Esophagus squamous epithelium (tissue), 5 donors: ENCODE measurements around the gene LSM5. TPM values are rescaled to one million over a fixed set of nuclear protein-coding genes. Genes with fewer than 3 reads are reported as not detected.
A peak's percentile ranks its signal among the peaks of the same experiment; 100 is the strongest.
"Not testable (repeated sequence)": the region's sequence is repeated elsewhere in the genome, so short reads cannot be mapped to it uniquely, and the experiment has no call there.

Source experiments
- DNase-seq: peaks from one replicate; lab custom pipeline; 2025; lab: John Stamatoyannopoulos, UW
- H3K27ac ChIP-seq, 4 donors: fragments of 200-600 bp; sonication (generic); one replicate each; pipeline ENCODE4 v1.5.1; 2016 to 2019; ENCODE audit warnings: mild to moderate bottlenecking in 1 of 4
- H3K27me3 ChIP-seq, 4 donors: fragments of 200-600 bp; sonication (generic); 1 replicate in 3 of 4; 2 replicates in 1 of 4; pipeline versions ENCODE4 v1.5.1 to v1.6.0; 2017 to 2021; ENCODE audit warnings: antibody characterized with exemption in 1 of 4
- H3K36me3 ChIP-seq, 3 donors: fragments of 200-600 bp; sonication (generic); one replicate each; pipeline ENCODE4 v1.5.1; 2016 to 2019
- H3K4me1 ChIP-seq, 3 donors: fragments of 200-600 bp; sonication (generic); one replicate each; pipeline ENCODE4 v1.5.1; 2017 to 2019
- H3K4me3 ChIP-seq, 4 donors: fragments of 200-600 bp; sonication (generic); 1 replicate in 3 of 4; 2 replicates in 1 of 4; pipeline ENCODE4 v1.5.1; 2016 to 2019; ENCODE audit warnings: mild to moderate bottlenecking in 2 of 4, moderate library complexity in 1 of 4
- H3K9me3 ChIP-seq, 3 donors: fragments of 200-600 bp; sonication (generic); one replicate each; pipeline ENCODE4 v1.5.1; 2016 to 2019
- CTCF ChIP-seq, 6 experiments: fragments of 450-650 bp in 4 of 6; fragments of 200-600 bp in 2 of 6; sonication (generic) in 2 of 6; IDR thresholded peaks; one replicate each; pipeline ENCODE4 v1.5.1; 2016 to 2019; ENCODE audit warnings: antibody characterized with exemption in 6 of 6, mild to moderate bottlenecking in 4 of 6, moderate library complexity in 4 of 6
- POLR2A ChIP-seq, 4 donors: fragments of 450-650 bp; IDR thresholded peaks; one replicate each; pipeline ENCODE4 v1.6.1; 2017; ENCODE audit warnings: antibody characterized with exemption in 4 of 4, mild to moderate bottlenecking in 4 of 4, moderate library complexity in 3 of 4
- WGBS, 2 donors: methylation state at CpG; one replicate each; pipeline ENCODE4 v1.1.5; 2018; 5-methylcytosine and 5-hydroxymethylcytosine counted together
- intact Hi-C: fragments of 100-400 bp; cut with DNase I; formaldehyde crosslinking; loops from one replicate; pipeline ENCODE4 v1.15.0; 2022
- total RNA-seq, 4 donors: library from RNA; depleted of rRNA; stranded (reverse); fragments of >200 nt; gene quantifications; one replicate each; pipeline ENCODE4 v1.1.0, GENCODE V29; 2016
- donor health status: DM: yes; HTN: yes; CAD: no.

LSM5 gene
- total RNA-seq, 4 donors from 2014 or later = 12.4 to 29.9 (median 22.7) TPM

GRCh38 chr7:32506266-32507054 lies 16.3 kb upstream of the LSM5 start:
- no peaks in the 10 kb centered on the region for H3K9me3 ChIP-seq
- DNase-seq = no peak
- TF ChIP-seq POLR2A (IDR thresholded peaks at IDR 0.05) = no peak
- no peak for TF ChIP-seq CTCF (IDR thresholded peaks at IDR 0.05)
- no peak overlapping the region for H3K4me3 ChIP-seq
- H3K4me1 ChIP-seq = peaks cover under 1 to 39% (median 11%) of the 10 kb centered on the region in 3 donors
- 56 to 66% methylated on average over 5 of the region's 5 CpGs for WGBS, 2 donors
- intact Hi-C loops = no loop called here
- H3K27me3 ChIP-seq = no peaks in the 10 kb centered on the region
- H3K36me3 ChIP-seq = peaks cover 0 to 12% (median 0%) of the 10 kb centered on the region in 3 donors
- peak overlapping the region in 1 of 4 donors; percentile 11 for H3K27ac ChIP-seq

DNA sequence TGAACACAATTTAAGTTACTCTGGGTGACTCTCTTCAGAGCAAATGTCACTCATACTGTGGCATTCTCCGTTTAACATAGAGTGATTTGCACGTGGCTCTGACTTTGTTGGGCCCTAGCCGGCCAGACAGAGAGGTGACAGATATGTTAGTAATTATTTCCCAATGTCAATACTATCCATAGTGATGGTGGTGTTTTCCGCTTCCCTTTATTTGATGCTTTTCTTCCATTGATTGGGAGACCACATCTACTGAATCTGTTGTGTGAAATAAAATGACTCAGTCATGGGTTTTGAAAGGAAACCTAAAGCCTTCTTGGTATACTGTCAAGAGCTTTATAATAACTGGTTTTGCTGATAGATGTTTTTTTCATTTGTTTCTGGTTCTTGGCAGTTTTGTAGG lies 12.5 kb upstream of the LSM5 start:
- WGBS, 2 donors = 46 to 60% methylated on average over 4 of the region's 4 CpGs

DNA sequence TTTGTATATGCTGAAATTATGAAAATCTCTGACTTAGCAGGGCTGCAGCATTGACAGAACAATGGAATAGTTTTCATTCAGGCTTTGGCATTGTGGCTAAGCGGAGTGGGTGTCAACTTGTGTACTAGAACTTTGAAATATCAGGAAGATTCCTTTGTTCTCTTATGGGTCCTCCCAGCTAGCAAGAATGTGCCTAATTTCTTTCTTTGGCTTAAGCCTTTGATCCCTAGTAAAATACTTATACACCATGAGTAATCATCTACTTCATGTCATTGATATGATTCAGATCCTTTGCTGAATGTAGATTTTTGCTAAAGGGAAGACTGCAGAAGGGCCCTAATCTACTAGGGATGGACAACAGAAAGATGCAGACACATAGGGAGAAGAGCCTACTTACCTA lies 11.3 kb upstream of the LSM5 start:
- peaks cover 0 to 11% (median 0%) of the 10 kb centered on the region in 3 donors for H3K36me3 ChIP-seq
- DNase-seq = no peak

More for the DNA sequence above, 12.5 kb upstream of the LSM5 start:
- H3K4me3 ChIP-seq = no peak overlapping the region
- H3K36me3 ChIP-seq = peaks cover 0 to 15% (median 0%) of the 10 kb centered on the region in 3 donors
- no peak overlapping the region for H3K27ac ChIP-seq
- H3K9me3 ChIP-seq = no peaks in the 10 kb centered on the region
- TF ChIP-seq CTCF (IDR thresholded peaks at IDR 0.05) = no peak
- no peak for TF ChIP-seq POLR2A (IDR thresholded peaks at IDR 0.05)
- peaks cover 12 to 50% (median 23%) of the 10 kb centered on the region in 3 donors for H3K4me1 ChIP-seq
- H3K27me3 ChIP-seq = no peaks in the 10 kb centered on the region
- intact Hi-C loops = no loop called here
- no peak for DNase-seq

GRCh38 chr7:32500922-32501341 lies 10.8 kb upstream of the LSM5 start:
- Histone ChIP-seq H3K27me3 (no peaks in the 10 kb centered on the region), H3K4me3 (no peak overlapping the region), H3K27ac (peak overlapping the region in 3 of 4 donors; percentile 34 to 51 (median 45)), H3K9me3 (no peaks in the 10 kb centered on the region), H3K4me1 (peaks cover 23 to 52% (median 31%) of the 10 kb centered on the region in 3 donors), H3K36me3 (peaks cover 0 to 11% (median 0%) of the 10 kb centered on the region in 3 donors)
- 18 to 19% methylated on average over 1 of the region's 1 CpG for WGBS, 2 donors
- intact Hi-C loops = no loop called here
- TF ChIP-seq CTCF (IDR thresholded peaks at IDR 0.05) (no peak), POLR2A (IDR thresholded peaks at IDR 0.05) (no peak)
- no peak for DNase-seq

More for the DNA sequence above, 11.3 kb upstream of the LSM5 start:
- TF ChIP-seq CTCF (IDR thresholded peaks at IDR 0.05) (no peak), POLR2A (IDR thresholded peaks at IDR 0.05) (no peak)
- Histone ChIP-seq H3K4me3 (no peak overlapping the region), H3K27me3 (no peaks in the 10 kb centered on the region), H3K4me1 (peaks cover 20 to 52% (median 28%) of the 10 kb centered on the region in 3 donors), H3K27ac (peak overlapping the region in 3 of 4 donors; percentile 45 to 51 (median 49)), H3K9me3 (no peaks in the 10 kb centered on the region)
- intact Hi-C loops = no loop called here
- WGBS, 2 donors = 27 to 32% methylated on average over 1 of the region's 1 CpG

DNA sequence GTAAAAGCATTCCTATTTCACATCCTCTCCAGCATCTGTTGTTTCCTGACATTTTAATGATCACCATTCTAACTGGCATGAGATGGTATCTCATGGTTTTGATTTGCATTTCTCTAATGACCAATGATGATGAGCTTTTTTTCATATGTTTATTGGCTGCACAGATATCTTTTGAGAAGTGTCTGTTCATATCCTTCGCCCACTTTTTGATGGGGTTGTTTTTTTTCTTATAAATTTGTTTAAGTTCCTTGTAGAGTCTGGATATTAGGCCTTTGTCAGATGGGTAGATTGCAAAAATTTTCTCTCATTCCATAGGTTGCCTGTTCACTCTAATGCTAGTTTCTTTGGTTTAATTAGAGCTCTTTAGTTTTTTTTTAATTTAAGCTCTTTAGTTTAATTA lies 10.0 kb upstream of the LSM5 start:
- H3K4me1 ChIP-seq = peaks cover 23 to 51% (median 31%) of the 10 kb centered on the region in 3 donors
- H3K27ac ChIP-seq, H3K27me3 ChIP-seq, H3K4me3 ChIP-seq, intact Hi-C loops, DNase-seq, H3K9me3 ChIP-seq: not testable (repeated sequence)
- H3K36me3 ChIP-seq = peaks cover 0 to 11% (median 0%) of the 10 kb centered on the region in 3 donors
- whole genome bisulfite sequencing, 2 donors = 92 to 100% methylated on average over 1 of the region's 1 CpG

GRCh38 chr7:32499755-32500154 lies 9.6 kb upstream of the LSM5 start:
- 84 to 86% methylated on average over 2 of the region's 2 CpGs for WGBS, 2 donors
- H3K27me3 ChIP-seq, H3K9me3 ChIP-seq, intact Hi-C loops, H3K27ac ChIP-seq, DNase-seq, H3K4me3 ChIP-seq: not testable (repeated sequence)
- Histone ChIP-seq H3K4me1 (peaks cover 23 to 52% (median 31%) of the 10 kb centered on the region in 3 donors), H3K36me3 (peaks cover 0 to 11% (median 0%) of the 10 kb centered on the region in 3 donors)
